GM19023 (cell line): ENCODE measurements around the gene PLCE1.
"Not testable (repeated sequence)": the region's sequence is repeated elsewhere in the genome, so short reads cannot be mapped to it uniquely, and the experiment has no call there.

Experiments used
- ATAC-seq: cut with Tn5 transposase; IDR thresholded peaks from one replicate; pipeline ENCODE4 v1.9.1; 2021; ENCODE audit warnings: mild to moderate bottlenecking, moderate library complexity; ENCODE audit not compliant: unreplicated experiment

PLCE1 gene

GRCh38 chr10:93993782-93994437, at the start of gene PLCE1:
PLCE1 (plus strand) TSS chr10:93993931; CDS start chr10:94031047, 37,116 bp downstream.
- ATAC-seq = no peak

GRCh38 chr10:93945819-93946218, 47.9 kb upstream of the PLCE1 start:
- ATAC-seq = no peak

DNA sequence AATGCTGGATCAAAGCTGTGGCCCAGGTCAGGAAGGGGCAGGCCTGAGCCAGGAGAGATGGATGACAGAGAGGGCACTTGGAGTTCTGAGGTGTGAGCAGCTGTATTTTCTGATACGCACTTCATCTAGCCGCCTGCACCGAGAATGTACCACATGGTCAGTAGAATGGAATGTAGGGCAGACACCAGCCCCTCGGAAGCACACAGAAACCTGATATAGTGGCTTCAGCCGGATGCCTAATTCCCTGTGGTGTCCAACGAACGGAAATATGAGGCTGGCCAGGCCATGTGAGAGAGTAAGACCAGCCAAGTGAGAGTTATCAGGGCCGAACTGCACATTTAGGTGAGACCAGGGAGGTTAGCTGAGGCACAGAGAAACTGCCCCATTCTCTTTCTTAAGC, 46.7 kb upstream of the PLCE1 start:
- ATAC-seq = no peak

DNA sequence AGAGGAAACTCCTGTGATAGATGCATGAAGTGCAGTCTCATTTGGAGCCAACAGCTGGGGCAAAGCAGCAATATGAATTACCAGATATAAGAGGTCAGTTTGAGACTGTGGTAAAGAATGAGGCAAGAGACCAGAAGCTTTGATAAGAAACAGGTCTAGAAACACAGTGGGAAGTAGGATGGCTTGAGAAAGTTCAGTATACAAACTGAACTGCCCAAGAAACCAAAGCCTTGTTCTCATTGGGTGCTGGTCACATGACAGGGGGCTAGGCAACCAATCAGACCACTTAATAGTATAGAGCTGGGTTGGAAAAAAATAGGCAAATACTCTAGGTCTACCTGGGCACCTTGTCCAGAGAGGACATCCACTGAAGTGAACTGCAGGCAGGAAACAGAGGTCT, 46.2 kb upstream of the PLCE1 start:
- ATAC-seq = no peak

- no peak for ATAC-seq
These were observed 41.8 kb upstream of the PLCE1 start for GRCh38 chr10:93951905-93952304.

DNA sequence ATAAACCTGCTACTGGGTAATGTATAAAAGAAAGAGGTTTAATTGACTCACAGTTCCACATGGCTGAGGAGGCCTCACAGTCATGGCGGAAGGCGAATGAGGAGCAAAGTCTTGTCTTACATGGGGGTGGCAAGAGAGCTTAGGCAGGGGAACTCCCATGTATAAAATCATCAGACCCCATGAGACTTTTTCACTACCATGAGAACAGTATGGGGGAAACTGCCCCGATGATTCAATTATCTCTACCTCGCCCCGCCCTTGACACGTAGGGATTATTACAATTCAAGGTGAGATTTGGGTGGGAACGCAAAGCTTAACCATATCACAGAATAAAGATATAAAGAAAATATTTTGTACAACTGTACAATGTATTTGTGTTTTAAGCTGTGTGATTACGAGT, 39.4 kb upstream of the PLCE1 start:
- ATAC-seq = no peak

DNA sequence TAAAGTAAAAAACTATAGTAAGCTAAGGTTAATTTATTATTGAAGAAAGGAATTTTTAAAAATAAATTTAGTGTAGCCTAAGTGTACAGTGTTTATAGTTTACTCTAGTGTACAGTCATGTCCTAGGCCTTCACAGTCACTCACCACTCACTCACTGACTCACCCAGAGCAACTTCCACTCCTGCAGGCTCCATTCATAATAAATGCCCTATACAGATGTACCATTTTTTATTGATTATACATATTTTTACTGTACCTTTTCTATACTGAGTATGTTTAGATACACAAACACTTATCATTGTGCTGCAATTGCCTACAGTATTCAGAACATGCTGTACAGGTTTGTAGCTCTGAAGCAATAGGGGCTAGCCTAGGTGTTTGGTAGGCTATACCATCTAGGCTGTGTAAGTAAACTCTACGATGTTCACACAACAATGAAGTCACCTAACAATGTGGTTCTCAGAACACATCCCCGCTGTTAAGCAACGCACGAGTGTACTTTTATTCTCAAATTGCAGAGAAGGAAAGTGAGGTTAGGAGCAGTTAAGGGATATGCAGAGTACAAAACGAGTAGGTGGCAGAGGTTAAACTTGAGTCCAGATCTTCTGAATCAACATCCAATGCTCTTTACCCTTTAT, 38.9 kb upstream of the PLCE1 start:
- no peak for ATAC-seq

DNA sequence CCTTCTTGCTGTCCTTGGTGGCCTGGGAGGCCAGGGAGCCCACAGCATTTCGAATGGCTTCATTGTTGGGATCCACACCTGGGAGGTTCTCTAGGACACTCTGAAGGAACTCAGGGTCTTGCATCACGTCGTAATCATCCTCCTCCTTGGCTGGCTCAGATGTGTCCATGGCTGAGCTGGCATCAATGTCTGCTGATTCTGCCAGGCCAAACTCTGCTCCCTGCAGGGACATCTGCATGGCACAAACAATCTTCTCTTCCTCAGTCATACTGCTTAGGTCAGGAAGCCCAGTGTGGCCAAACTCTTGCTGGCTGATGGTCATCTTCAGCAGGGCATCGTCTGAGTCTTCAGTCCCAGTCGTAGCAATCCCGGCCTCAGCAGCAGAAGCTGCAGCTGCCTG, 34.9 kb upstream of the PLCE1 start:
- ATAC-seq = no peak

- not testable (repeated sequence) for ATAC-seq
These were observed 32.7 kb upstream of the PLCE1 start for GRCh38 chr10:93960988-93961387.

DNA sequence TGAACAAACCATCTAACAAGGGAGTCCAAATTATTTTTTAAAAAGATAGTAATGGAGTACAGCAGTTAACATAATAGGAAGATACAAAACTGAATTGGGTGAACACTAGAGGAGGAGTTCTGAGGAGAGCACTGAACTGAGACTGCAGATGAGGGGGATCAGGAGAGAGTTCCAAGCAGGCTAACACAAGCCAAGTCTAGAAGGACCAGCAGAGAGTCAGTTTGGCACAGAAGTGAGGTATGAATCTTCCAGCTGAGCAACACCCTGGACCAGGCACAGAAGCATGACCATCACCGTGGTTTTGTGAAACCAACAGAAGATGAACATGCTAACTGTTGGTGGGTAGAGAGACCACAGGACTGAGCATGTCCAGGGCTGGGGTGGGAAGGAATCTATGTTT, 30.8 kb upstream of the PLCE1 start:
- no peak for ATAC-seq

- no peak for ATAC-seq
These were observed 30.3 kb upstream of the PLCE1 start for GRCh38 chr10:93963434-93963833.

DNA sequence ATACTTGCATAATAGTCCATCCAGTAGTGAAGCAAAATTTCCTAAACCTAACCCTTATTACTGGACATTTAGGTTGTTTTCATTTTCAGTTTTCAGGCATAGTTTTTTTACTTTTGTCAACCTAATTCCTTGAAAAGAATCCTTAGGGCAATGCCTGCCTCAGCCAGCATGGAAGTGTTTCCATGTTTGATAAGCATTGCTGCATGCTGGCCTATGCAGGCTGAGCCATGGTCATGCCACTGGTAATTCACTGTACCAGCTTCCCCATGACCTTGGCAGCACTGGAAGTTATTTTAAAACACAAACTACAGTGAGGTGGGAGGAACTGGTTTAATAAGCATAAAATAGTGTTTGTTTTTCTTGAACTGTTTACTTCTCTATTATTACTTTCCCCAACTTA, 27.8 kb upstream of the PLCE1 start:
- ATAC-seq = no peak

- no peak for ATAC-seq
These were observed 26.0 kb upstream of the PLCE1 start for GRCh38 chr10:93967756-93968155.

GRCh38 chr10:93968540-93968945, 25.2 kb upstream of the PLCE1 start:
- no peak for ATAC-seq

DNA sequence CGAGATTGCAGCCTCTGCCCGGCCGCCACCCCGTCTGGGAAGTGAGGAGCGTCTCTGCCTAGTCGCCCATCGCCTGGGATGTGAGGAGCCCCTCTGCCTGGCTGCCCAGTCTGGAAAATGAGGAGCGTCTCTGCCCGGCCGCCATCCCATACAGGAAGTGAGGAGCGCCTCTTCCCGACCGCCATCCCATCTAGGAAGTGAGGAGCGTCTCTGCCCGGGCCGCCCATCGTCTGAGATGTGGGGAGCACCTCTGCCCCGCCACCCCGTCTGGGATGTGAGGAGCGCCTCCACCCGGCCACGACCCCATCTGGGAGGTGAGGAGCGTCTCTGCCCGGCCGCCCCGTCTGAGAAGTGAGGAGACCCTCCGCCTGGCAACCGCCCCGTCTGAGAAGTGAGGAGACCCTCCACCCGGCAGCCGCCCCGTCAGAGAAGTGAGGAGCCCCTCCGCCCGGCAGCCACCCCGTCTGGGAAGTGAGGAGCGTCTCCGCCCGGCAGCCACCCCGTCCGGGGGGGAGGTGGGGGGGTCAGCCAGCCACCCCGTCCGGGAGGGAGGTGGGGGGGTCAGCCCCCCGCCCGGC, 23.2 kb upstream of the PLCE1 start:
- not testable (repeated sequence) for ATAC-seq

GRCh38 chr10:93973748-93974445, 19.8 kb upstream of the PLCE1 start:
- ATAC-seq = no peak

DNA sequence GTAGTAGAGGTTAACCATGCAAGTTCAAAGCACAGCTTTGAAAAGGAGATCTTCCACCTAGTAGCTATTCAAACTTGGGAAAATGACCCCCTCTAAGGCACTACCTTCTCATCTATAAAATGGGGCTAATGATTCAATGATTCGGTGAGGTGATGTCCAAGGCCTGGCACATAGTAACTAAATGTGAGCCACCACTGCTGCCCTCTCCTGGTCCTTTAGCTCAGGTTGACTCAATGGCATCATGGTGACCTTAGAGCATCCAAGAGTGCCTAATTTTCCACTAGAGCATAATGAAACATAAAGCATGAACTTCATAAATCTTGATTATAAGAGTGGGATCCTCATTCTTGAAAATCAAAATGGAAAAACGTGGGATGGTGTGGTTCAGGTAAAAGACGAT, 16.3 kb upstream of the PLCE1 start:
- no peak for ATAC-seq

GRCh38 chr10:93980486-93980885, 13.2 kb upstream of the PLCE1 start:
- ATAC-seq = no peak

- no peak for ATAC-seq
These were observed 2.6 kb upstream of the PLCE1 start for GRCh38 chr10:93991114-93991513.

GRCh38 chr10:93991596-93992284, 2.0 kb upstream of the PLCE1 start:
- no peak for ATAC-seq

DNA sequence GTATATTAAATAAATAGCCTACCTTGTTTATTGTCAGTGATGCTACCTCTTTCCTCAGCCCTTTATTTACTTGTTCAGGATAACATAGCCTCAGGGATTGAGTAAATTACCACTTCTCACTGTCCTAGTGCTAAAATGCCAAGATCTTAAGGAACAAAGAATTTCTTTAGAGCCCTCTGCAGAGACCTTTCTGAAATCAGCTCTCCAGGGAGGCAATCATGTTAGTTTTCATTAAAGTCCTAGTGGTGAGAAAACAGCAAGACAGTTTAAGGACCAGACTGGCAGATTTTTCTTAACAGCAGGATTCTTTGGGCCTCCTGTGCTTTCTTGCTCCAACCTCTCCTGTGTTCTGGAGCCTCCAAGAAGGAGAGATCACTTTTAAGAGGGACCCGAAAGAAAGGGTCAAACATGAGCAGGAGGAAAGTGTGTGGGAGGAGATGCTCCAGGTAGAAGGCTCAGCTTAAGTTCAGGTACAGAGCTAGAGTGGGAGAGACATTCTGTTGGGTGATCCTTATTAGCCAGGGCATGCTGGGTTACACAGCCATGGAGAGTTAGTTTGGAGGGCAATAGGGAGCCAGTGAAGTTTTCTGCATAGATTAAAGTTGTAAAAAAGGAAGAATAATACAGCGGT, 1.2 kb upstream of the PLCE1 start:
- ATAC-seq = no peak
